ENCODE measurements around the gene OTUB2. TPM values are rescaled to one million over a fixed set of nuclear protein-coding genes. Genes with fewer than 3 reads are reported as not detected.
A peak's percentile ranks its signal among the peaks of the same experiment; 100 is the strongest.

OTUB2 gene
- total RNA-seq, 1 donor, result 2.8 TPM

DNA sequence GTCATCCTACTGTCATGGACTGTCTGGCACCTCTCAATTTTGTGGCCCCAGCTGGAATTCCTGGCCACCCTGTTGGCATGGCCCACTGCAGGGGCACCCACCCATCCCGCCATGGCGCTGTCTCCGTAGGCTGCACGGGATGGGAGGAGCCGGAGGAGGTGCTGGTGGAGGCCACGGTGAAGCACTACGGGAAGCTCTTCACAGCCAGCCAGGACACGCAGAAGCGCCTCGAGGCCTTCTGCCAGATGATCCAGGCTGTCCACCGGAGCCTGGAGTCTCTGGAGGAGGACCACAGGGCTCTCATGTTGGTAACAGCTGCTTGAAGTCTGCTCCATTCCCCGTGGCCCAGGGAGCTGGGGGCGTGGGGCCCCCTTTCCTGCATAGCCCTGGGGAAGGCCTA is 25.1 kb upstream of the OTUB2 start:
- H3K4me3 ChIP-seq (ENCODE audit: low read depth, low read length), result no peak overlapping the region
- DNase-seq (ENCODE audit: low read depth), result no peak
- TF ChIP-seq, protein P1, sequence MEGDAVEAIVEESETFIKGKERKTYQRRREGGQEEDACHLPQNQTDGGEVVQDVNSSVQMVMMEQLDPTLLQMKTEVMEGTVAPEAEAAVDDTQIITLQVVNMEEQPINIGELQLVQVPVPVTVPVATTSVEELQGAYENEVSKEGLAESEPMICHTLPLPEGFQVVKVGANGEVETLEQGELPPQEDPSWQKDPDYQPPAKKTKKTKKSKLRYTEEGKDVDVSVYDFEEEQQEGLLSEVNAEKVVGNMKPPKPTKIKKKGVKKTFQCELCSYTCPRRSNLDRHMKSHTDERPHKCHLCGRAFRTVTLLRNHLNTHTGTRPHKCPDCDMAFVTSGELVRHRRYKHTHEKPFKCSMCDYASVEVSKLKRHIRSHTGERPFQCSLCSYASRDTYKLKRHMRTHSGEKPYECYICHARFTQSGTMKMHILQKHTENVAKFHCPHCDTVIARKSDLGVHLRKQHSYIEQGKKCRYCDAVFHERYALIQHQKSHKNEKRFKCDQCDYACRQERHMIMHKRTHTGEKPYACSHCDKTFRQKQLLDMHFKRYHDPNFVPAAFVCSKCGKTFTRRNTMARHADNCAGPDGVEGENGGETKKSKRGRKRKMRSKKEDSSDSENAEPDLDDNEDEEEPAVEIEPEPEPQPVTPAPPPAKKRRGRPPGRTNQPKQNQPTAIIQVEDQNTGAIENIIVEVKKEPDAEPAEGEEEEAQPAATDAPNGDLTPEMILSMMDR (IDR thresholded peaks at IDR 0.05; ENCODE audit: insufficient read depth, low read length), result no peak

DNA sequence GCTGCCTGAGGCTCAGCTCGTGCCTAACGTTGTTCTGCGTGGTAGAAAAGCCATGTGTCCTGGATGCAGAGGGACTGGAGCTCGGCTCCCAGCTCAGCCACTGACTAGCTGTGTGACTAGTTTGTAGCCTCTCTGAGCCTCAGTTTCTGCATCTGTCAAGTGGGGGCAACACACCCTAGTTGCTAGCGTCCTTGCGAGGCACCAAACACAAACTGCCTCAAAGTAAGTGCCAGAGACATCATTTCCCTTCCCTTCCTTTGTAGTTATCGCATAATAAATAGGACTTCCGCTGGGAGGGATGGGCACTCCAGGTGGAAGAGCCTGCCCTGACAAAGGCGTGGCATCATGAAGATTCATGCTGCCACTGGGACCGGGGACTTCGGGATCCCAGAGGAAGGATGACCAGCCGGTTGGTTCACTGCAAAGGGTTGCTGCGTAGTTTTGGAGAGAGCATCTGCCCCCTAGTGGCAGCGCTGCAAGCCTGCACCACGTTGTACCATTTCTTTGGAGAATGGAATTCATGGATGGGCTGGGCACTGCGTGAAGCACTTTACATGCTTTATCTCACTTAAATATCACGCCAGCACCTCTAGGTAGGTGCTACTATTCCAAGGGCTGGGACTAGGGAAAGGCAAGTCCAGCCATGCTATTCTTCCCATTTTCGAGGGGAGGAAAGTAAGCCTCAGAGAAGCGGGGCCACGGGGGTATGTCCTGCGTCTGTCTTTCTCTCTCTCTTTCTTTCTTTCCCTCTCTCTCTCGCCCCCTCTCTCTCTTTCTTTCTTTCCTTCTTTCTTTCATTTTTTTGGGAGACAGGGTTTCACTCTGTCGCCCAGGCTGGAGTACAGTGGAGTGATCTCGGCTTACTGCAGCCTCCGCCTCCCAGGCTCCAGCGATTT is 24.4 kb upstream of the OTUB2 start:
- no peak overlapping the region for H3K4me3 ChIP-seq (ENCODE audit: low read depth, low read length)
- peak; percentile 76 for DNase-seq (ENCODE audit: low read depth)
- TF ChIP-seq, protein P1 (IDR thresholded peaks at IDR 0.05; ENCODE audit: insufficient read depth, low read length), result peak; percentile 94

- TF ChIP-seq, protein P1 (IDR thresholded peaks at IDR 0.05; ENCODE audit: insufficient read depth, low read length), result no peak
These were observed 22.7 kb upstream of the OTUB2 start for GRCh38 chr14:94003397-94003796.

DNA sequence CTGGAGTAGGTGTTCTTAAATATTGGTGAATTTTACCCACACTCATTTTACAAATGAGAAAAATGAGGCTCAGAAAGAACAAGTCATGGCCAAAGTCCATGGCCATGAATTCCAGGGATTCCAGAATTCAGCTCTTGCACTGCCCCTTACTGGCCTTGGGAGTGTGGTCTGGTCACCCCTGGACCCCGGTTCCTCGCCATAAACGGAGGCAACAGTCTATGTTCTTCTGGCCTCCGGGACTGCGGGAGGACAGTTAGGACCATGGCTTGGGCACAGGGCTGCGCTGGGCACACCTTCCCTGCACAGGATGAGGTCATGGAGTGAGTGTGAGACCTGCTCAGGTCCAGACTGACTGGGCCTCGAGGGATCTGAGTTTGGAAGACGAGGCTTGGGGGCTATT is 22.1 kb upstream of the OTUB2 start:
- TF ChIP-seq, protein P1 (IDR thresholded peaks at IDR 0.05; ENCODE audit: insufficient read depth, low read length), result no peak
- no peak overlapping the region for H3K4me3 ChIP-seq (ENCODE audit: low read depth, low read length)
- no peak for DNase-seq (ENCODE audit: low read depth)

More at GRCh38 chr14:94003397-94003796, 22.7 kb upstream of the OTUB2 start:
- no peak overlapping the region for H3K4me3 ChIP-seq (ENCODE audit: low read depth, low read length)
- no peak for DNase-seq (ENCODE audit: low read depth)

DNA sequence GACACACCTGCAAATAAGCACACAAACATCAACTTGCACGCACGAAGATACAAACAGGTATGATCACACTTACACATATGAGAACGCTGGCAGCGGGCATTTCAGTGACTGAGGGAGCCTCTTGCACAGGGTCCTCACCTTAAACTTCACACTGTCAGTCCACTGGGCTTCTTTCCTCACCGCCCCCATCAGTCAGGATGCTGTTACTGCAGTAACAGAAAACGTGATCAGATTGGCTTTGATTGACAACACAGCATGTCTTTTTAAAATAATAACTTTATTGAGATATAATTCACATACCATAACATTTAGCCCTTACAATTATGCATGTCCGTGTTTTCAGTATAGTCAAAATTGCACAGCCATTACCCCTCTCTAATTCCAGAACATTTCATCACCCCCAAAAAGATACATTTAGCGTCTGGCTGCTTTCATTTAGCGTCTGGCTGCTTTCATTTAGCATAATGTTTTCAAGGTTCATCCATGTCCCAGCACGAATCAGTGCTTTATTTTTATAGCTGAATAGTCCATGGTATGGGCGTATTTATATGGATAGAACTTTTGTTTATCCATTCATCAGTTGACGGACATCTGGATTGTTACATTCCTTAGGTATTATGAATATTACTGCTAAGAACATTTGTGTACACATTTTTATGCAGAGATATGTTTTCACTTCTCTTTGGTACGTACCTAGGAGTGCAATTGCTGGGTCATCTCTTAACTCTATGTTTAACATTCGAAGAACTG is 20.6 kb upstream of the OTUB2 start:
- no peak overlapping the region for H3K4me3 ChIP-seq (ENCODE audit: low read depth, low read length)
- DNase-seq (ENCODE audit: low read depth), result no peak
- TF ChIP-seq, protein P1 (IDR thresholded peaks at IDR 0.05; ENCODE audit: insufficient read depth, low read length), result peak; percentile 53

GRCh38 chr14:94008234-94008633 is 17.9 kb upstream of the OTUB2 start:
- no peak overlapping the region for H3K4me3 ChIP-seq (ENCODE audit: low read depth, low read length)
- DNase-seq (ENCODE audit: low read depth), result no peak
- TF ChIP-seq, protein P1 (IDR thresholded peaks at IDR 0.05; ENCODE audit: insufficient read depth, low read length), result no peak

Measured in fibroblast of the aortic adventitia (primary cell).